Measurements from ENCODE around the gene PGC. TPM values are rescaled to one million over a fixed set of nuclear protein-coding genes. Genes with fewer than 3 reads are reported as not detected.
A peak's percentile ranks its signal among the peaks of the same experiment; 100 is the strongest.

The PGC gene
- total and polyA plus RNA-seq, 2 of the 8 experiments (the other 6 are each of a cell fraction or from before 2014, with no cell fraction given), result 0.09 TPM; not detected in 1

DNA sequence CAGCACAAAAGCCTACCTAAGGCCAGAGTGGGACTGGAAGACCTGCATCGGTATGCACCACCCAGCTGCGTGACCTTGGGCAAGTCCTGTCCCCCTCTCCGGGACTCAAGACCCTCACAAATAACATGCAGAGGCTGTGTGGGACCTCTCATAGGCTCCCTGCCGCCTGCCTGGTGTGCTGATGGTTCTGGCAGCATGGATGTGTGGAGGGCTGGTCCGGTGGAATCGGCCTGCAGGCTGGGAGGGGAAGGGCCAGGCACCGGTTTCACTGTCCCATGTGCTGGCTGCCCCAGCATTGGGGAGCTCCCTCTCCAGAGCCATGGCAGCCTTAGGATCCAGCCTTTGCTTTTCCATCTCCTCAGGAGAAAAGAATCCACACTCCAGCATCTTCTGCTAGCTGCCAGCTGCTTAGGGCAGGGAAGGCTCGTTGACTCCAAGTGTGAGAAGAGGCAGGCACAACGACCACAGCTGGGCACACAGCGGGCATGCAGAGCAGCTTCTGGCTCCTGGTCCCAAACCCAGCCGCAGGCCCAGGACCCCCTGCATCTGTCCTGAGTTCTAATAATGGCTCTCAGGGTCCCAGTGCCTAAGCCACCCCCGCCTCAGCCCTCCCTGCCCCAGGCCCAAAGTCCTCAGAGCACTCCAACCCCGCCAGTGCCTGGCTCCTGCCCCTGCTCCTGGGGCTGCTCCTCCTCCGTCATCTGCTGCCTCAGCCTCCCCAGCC, 44.3 kb downstream of the PGC start:
- no peaks in the 10 kb centered on the region for H3K36me3 ChIP-seq (ENCODE audit: control insufficient read depth in 2 of 4, insufficient read depth in 4 of 4, low read length in 3 of 4)
- no peak overlapping the region for H3K56ac ChIP-seq (replicated peaks; ENCODE audit: insufficient read length, low read depth, low read length)
- H3K79me2 ChIP-seq (ENCODE audit: control insufficient read depth in 1 of 2, insufficient read depth in 2 of 2, low read length in 2 of 2), result no peaks in the 10 kb centered on the region
- no peak for FAIRE-seq
- H3K18ac ChIP-seq (ENCODE audit: extremely low read depth, low read length), result no peak overlapping the region
- no peak overlapping the region for H2BK15ac ChIP-seq (ENCODE audit: low read length)
- peaks cover 0 to 3% of the 10 kb centered on the region in 2 experiments for H4K20me1 ChIP-seq (replicated peaks in 1 of 2; ENCODE audit: control insufficient read depth in 1 of 2, insufficient read depth in 2 of 2, low read length in 2 of 2)
- CTCF ChIA-PET (ENCODE audit: partially characterized antibody), result interaction anchor here (1.1 to 12.5 kb wide), 8 partner anchors 9 to 111 kb away, joined by 3 to 181 read pairs (median 19); partner anchors contain the start of gene TOMM6
- no peak overlapping the region for H3K27ac ChIP-seq (ENCODE audit: low read depth, low read length)
- H3K23me2 ChIP-seq (ENCODE audit: low read depth, low read length), result no peaks in the 10 kb centered on the region
- WGBS, 2 experiments (ENCODE audit: extremely low coverage in 1 of 2, insufficient coverage in 1 of 2, insufficient read length in 1 of 2, insufficient replicate concordance in 2 of 2, low coverage in 1 of 2, low lambda C conversion rate in 2 of 2, missing lambda C conversion rate in 1 of 2), result 79% methylated on average over 14 of the region's 14 CpGs; no CpG with 5 or more reads in 1 of the 2 experiments
- no peak overlapping the region for H4K5ac ChIP-seq (ENCODE audit: insufficient read length, low read depth, low read length)
- no peak for DNase-seq (ENCODE audit: low read depth in 1 of 2, low spot score in 2 of 2)
- H3K9ac ChIP-seq (replicated peaks in 1 of 4; ENCODE audit: extremely low read depth in 1 of 4, low read depth in 3 of 4, low read length in 3 of 4), result no peak overlapping the region
- peak overlapping the region; percentile 39; the same call in 1 of the 2 replicates for H4K8ac ChIP-seq (ENCODE audit: extremely low read depth, insufficient read depth, low read length)
- no peak overlapping the region for H2BK5ac ChIP-seq (ENCODE audit: low read depth, low read length)
- no peaks in the 10 kb centered on the region; a peak in 2 of 7 replicates for H3K27me3 ChIP-seq (replicated peaks in 1 of 4; ENCODE audit: control insufficient read depth in 3 of 4, extremely low read depth in 1 of 4, insufficient read depth in 3 of 4, low read length in 3 of 4)
- H3K14ac ChIP-seq (ENCODE audit: insufficient read length), result no peak overlapping the region
- H3K9me3 ChIP-seq (ENCODE audit: insufficient read depth in 2 of 2, low read depth in 1 of 2, low read length in 1 of 2), result no peaks in the 10 kb centered on the region
- H2BK120ac ChIP-seq (replicated peaks; ENCODE audit: low read depth, low read length), result no peak overlapping the region
- H2BK20ac ChIP-seq (ENCODE audit: low read length), result no peak overlapping the region
- H2AFZ ChIP-seq (ENCODE audit: low read length), result no peak overlapping the region
- H3K4me3 ChIP-seq (ENCODE audit: extremely low read depth in 1 of 4, insufficient read depth in 2 of 4, low read depth in 3 of 4, low read length in 4 of 4), result no peak overlapping the region
- no peak overlapping the region for H2BK12ac ChIP-seq (ENCODE audit: low read depth, low read length)
- H3K23ac ChIP-seq (ENCODE audit: insufficient read length), result no peak overlapping the region
- no peak overlapping the region for H3K4me2 ChIP-seq (ENCODE audit: insufficient read depth in 1 of 2, low read depth in 2 of 2, low read length in 2 of 2)
- H3K4ac ChIP-seq (replicated peaks; ENCODE audit: insufficient read length, low read depth, low read length), result no peak overlapping the region
- no peak overlapping the region for H4K91ac ChIP-seq (replicated peaks; ENCODE audit: insufficient read length, low read length)
- TF ChIP-seq CTBP2 (IDR thresholded peaks at IDR 0.05; ENCODE audit: borderline replicate concordance, insufficient read depth, insufficient read length, low read length) (no peak), HDAC6 (IDR thresholded peaks at IDR 0.05; ENCODE audit: low read depth, low read length) (no peak), CBX8 (IDR thresholded peaks at IDR 0.05; ENCODE audit: borderline replicate concordance, low read depth, low read length) (no peak)
- H2AK5ac ChIP-seq (ENCODE audit: low read depth, low read length), result no peak overlapping the region
- H3K79me1 ChIP-seq (ENCODE audit: low read depth, low read length), result 0 out of 2 replicates have a peak, but pooled peaks cover 2% of the 10 kb centered on the region
- H3K4me1 ChIP-seq (replicated peaks in 1 of 4; ENCODE audit: control insufficient read depth in 3 of 4, insufficient read depth in 4 of 4, low read length in 3 of 4), result peaks cover 0 to 16% (median 5%) of the 10 kb centered on the region in 4 experiments; a peak in 6 of 7 replicates
- POLR2A ChIA-PET (ENCODE audit: partially characterized antibody), result no interaction called here

Measured in H1 (cell line).